ENCODE data around the gene RANBP3.
A peak's percentile ranks its signal among the peaks of the same experiment; 100 is the strongest.
"Not testable (repeated sequence)": the region's sequence is repeated elsewhere in the genome, so short reads cannot be mapped to it uniquely, and the experiment has no call there.

RANBP3 gene

DNA sequence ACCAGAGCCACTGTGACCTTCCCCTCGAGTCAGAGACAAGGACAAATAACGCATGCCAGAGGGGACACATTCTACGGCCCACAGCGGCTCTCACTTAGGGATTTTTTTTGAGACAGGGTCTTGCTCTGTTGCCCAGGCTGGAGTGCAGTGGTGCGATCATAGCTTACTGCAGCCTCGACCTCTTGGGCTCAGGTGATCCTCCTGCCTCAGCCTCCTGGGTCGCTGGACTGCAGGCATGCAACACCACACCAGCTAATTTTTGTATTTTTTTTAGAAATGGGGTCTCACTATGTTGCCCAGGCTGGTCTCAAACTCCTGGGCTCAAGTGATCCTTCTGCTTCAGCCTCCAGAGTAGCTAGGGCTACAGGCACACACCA, 28.1 kb upstream of the RANBP3 start:
- not testable (repeated sequence) for DNase-seq (ENCODE audit: low read depth)

GRCh38 chr19:6005321-6006069, 27.6 kb upstream of the RANBP3 start:
- no peak for DNase-seq (ENCODE audit: low read depth)

DNA sequence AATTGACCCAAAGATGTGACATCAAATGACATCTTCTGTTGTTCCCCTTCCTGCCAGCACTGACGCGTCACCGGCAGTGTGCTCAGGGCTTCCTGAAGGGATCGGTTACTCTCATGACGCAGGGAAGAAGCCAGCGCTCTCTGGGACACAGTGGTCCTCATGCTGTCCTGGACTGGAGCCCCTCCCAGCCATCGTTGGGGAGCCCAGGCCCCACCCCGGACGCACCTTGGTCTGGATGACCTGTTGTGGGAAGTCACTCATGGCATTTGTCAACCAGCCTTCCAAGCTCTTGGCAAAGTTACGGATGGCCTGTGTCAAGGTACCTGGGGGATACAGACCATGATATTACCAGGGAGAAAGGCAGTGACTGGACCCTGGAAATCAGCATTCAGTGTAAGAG, 26.0 kb upstream of the RANBP3 start:
- no peak for DNase-seq (ENCODE audit: low read depth)

DNA sequence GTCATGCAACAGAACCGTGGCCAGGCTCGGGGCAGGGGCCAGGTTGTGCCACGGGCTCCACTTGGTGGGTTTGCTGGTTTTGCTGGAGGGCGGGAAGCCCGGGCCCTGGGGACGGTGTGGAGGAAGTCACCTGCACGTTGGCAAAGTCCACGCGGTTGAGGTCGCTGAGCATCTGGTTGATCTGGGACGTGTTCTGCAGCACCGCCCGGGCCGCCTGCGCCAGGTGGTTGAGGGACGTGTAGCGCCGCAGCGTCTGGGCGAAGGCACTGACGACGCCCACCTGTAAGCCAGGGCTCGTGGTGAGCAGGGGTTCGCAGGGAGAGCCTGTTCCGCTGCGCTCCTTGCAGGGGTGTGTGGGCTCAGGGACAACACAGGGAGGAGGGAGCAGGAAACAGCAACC, 24.7 kb upstream of the RANBP3 start:
- DNase-seq (ENCODE audit: low read depth): no peak

- DNase-seq (ENCODE audit: low read depth): no peak
These were observed 22.4 kb upstream of the RANBP3 start for GRCh38 chr19:6000228-6000847.

DNA sequence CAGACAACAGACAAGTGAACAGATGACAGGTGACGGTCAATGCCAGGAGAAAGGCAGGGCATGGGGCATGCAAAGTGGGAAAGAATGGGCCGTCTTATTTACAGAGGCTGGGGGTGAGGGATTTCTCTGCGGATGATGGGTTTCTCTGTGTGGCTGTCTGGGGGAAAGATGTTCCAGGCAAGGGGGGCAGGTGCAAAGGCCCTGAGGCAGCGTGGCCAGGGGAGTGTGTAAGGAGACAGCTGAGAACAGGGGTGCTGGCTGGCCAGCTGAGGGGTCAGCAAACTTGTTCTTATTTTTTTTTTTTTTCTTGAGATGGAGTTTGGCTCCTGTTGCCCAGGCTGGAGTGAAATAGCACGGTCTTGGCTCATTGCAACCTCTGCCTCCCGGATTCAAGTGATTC, 21.8 kb upstream of the RANBP3 start:
- DNase-seq (ENCODE audit: low read depth): no peak

DNA sequence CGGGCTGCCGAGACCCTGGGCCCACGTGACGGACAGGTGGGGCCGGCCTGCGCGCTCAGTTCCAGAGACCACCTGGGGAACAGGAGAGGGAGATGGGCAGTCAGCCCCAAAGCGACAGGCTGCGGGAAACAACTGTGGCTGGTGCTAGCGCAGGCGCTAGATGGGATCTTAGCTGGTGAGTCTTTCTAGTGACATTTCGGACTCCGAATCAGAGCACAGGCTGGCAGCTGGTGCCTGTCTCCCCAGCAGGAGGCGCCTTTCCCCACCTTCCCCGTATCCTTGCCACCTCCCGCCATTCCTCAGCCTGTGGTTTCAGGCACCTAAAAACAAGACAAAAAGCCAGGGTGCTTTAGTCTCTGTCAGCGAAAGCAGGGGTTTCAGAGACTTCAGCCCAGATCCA, 19.4 kb upstream of the RANBP3 start:
- no peak for DNase-seq (ENCODE audit: low read depth)

DNA sequence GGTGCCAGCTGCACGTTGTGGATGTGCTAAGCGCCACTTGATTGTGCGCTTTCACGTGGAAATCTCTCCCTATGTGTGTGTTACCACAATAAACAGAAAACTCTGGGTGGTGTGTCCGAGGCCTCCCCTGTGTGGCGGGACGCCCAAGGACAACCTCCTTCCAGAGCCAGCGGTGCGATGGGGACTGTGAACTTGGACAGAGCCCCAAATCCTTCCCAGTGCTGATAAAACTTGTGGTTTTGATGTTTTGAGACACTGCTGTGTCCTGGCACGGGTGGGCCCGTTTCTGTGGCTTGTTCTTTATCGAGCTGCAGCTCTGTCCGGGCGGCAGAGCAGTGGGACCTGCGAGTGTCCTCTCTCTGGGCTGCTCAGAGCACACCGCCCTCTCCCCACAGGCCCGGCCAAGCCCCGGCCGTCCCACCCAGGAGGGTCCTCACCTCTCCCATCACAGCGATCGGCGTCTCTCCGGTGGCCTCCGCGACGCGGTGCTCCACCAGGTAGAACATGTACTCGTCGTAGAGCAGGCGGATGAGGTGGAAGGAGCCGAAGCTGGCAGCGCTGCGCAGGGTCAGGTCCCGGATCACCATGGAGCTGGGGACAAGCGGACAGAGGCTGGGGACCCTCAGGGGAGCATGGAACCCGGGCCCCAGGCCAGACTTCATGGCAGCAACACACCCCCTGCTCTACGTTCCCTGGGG, 18.8 kb upstream of the RANBP3 start:
- DNase-seq (ENCODE audit: low read depth): no peak

GRCh38 chr19:5996102-5996501, 18.2 kb upstream of the RANBP3 start:
- no peak for DNase-seq (ENCODE audit: low read depth)

GRCh38 chr19:5995606-5996005, 17.7 kb upstream of the RANBP3 start:
- no peak for DNase-seq (ENCODE audit: low read depth)

- no peak for DNase-seq (ENCODE audit: low read depth)
These were observed 16.6 kb upstream of the RANBP3 start for GRCh38 chr19:5994405-5995165.

GRCh38 chr19:5993648-5994358, 15.9 kb upstream of the RANBP3 start:
- DNase-seq (ENCODE audit: low read depth): no peak

DNA sequence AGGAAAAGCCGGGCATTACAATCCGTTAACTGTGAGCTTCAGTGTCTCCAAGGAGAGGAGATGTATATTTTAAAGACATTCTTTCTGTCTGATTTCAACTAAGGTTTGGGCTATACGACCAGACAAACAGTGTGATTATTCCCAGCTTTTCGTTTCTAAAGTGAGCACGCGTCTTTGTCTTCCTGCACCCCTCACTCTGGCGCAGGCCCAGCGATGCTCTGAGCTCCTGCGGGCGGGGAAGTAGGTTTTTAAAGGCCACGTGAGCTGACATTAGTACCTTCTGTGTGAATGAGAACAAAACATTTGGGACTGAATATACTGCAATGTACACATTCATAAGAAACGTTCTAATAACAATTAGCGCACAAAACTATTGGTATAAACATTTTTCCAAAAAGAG, 15.3 kb upstream of the RANBP3 start:
- DNase-seq (ENCODE audit: low read depth): no peak

- DNase-seq (ENCODE audit: low read depth): no peak
These were observed 14.8 kb upstream of the RANBP3 start for GRCh38 chr19:5992756-5993155.

GRCh38 chr19:5991244-5991838, 13.4 kb upstream of the RANBP3 start:
- no peak for DNase-seq (ENCODE audit: low read depth)

DNA sequence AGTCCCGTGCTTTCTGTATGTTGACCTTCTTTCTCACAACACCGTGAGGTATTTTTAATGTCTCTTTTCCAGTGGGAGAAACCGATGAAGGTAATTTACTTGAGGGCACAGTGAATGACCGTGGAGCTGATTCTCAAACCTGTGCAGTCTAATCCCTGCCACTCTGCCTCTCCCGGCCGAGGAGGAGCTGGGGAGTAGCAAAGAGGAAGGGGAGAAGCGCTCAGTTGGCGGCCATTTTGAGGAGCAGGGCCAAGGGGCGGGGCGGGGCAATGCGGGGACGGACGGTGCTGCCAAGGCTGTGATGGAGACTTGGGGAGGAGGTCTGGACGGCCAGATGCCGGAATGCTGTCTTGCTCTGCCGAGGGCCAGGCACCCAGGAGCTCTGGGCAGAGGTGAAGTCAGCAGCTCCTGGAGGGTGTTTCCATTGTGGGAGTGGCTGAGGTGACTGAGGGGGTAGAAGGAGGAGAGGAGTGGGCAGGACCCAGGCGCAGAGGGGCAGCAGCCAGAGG, 12.4 kb upstream of the RANBP3 start:
- no peak for DNase-seq (ENCODE audit: low read depth)

DNA sequence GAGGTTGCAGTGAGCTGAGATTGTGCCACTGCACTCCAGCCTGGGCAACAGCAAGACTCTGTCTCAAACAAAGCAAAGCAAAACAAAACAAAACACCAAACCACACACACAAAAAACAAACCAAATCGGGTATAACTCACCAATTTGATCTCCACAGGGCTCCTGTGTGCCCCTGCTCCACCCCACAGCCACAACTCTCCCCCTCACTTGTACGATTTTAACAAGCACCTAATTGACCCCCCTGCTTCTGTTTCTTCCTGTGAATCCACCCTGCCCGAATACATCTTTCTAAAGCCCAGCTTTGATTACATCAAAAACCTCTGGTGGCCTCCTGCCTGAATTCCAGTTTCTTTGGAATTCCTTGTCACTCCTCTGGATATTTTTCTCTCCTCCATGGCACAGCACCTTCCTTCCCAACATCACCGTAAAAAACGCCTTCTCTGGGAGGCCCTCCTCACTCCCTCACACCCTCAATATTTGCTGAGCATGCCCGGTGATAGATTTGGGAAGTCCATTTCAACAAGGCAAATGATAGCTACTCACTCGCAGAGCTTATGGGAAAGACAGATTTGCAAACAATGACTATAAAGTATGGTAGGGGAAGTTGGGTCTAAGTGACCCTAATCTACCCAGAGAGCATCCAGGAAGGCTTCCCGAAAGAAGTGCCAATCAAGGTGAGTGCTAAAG, 11.6 kb upstream of the RANBP3 start:
- no peak for DNase-seq (ENCODE audit: low read depth)

GRCh38 chr19:5988517-5989387, 10.8 kb upstream of the RANBP3 start:
- DNase-seq (ENCODE audit: low read depth): no peak

DNA sequence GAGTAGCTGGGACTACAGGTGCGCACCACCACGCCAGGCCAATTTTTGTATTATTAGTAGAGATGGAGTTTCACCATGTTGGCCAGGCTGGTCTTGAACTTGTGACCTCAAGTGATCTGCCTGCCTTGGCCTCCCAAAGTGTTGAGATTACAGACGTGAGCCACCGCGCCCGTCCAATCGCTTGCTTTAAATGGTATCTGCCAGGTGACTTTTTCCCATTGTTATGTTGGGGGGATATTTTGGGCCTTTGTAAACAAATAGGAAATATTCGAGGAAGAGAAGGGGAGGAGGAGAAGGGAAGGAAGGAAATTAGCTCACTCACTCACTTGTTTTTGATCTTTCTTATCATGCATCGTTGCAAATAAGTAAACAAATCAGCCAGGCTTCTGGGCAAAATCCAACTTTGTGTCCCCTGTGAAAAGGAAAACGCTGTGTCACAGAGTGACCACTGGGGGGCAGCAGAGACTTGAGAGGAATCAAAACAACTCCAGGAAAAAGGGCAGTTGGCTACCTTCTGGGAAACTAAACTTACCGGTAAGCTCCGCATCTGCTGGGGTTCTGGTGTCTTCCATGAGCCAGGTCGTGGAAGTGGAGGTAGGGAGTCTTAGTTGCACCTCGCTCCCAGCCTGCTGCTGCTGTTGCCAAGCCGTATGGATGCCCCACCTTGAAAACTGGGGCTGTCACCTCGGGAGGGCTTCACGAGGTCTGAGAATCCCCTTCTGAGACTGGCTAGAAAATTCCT, 9.3 kb upstream of the RANBP3 start:
- peak; percentile 38 for DNase-seq (ENCODE audit: low read depth)

All from non-pigmented ciliary epithelial cell (primary cell).